C4-2B (cell line): ENCODE results near the gene ENTPD1.

Experiments used
- ZFX ChIP-seq: fragments of 450-650 bp; IDR thresholded peaks from 2 replicates; pipeline ENCODE4 v1.6.1; 2017
- TF ChIP-seq, protein P1 (sequence below): fragments of 450-650 bp; conservative IDR thresholded peaks from 2 replicates; pipeline ENCODE4 v1.5.1; 2017; ENCODE audit warnings: mild to moderate bottlenecking

GRCh38 chr10:95810198-95810976, 54.4 kb downstream of the ENTPD1 start:
- TF ChIP-seq, protein P1, sequence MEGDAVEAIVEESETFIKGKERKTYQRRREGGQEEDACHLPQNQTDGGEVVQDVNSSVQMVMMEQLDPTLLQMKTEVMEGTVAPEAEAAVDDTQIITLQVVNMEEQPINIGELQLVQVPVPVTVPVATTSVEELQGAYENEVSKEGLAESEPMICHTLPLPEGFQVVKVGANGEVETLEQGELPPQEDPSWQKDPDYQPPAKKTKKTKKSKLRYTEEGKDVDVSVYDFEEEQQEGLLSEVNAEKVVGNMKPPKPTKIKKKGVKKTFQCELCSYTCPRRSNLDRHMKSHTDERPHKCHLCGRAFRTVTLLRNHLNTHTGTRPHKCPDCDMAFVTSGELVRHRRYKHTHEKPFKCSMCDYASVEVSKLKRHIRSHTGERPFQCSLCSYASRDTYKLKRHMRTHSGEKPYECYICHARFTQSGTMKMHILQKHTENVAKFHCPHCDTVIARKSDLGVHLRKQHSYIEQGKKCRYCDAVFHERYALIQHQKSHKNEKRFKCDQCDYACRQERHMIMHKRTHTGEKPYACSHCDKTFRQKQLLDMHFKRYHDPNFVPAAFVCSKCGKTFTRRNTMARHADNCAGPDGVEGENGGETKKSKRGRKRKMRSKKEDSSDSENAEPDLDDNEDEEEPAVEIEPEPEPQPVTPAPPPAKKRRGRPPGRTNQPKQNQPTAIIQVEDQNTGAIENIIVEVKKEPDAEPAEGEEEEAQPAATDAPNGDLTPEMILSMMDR = no peak
- TF ChIP-seq ZFX = no peak
